HG03571 (cell line): Measurements from ENCODE around the gene LIME1.

Source experiments
- ATAC-seq: cut with Tn5 transposase; IDR thresholded peaks from one replicate; pipeline ENCODE4 v1.9.1; 2021; ENCODE audit not compliant: unreplicated experiment

The LIME1 gene, protein sequence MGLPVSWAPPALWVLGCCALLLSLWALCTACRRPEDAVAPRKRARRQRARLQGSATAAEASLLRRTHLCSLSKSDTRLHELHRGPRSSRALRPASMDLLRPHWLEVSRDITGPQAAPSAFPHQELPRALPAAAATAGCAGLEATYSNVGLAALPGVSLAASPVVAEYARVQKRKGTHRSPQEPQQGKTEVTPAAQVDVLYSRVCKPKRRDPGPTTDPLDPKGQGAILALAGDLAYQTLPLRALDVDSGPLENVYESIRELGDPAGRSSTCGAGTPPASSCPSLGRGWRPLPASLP

DNA sequence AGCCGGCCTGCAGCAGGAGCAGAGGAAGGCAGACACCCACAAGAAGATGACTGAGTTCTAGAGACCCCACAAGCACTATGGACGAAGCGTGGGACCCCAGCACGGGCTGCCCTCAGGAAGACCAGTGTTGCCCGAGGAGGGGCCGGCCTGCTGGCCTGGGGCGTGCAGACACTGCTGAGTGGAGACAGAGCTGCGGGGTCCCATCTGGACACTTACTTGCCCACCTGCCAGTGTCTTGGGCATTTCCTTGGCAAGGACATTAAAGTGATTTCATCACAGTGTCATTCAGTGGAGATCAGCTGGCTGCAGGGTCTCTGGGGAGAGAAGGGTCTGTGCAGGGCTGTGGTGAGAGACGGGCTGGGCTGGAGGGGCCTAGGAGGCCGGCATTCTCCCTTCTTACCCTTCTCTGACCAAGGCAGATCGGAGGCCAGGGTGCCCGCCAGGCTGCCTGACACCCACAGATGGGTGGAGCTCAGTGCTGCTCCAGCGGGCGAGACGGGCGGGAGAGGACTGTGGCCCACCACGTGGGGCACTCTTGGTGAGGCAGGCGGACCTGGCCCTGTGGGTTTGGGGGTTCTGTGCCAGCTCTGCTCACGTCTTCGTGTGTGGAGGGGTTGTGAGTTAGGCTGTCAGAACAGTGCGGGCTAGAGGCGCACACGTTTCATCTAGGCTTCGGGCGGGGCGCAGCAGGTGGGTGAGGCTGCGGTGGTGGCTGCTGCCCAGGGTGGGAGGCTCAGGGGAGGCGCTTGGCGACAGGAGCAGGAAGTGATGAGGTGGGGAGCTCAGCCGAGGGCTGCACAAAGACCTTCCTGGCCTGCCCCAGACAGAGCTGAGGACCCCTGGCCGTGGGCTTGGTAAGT is at the start of gene LIME1:
Gene LIME1, plus strand, starts transcription at position 806 of the 860 bp plus-strand sequence. CDS start 886 bp downstream, outside the sequence.
- ATAC-seq = no peak

DNA sequence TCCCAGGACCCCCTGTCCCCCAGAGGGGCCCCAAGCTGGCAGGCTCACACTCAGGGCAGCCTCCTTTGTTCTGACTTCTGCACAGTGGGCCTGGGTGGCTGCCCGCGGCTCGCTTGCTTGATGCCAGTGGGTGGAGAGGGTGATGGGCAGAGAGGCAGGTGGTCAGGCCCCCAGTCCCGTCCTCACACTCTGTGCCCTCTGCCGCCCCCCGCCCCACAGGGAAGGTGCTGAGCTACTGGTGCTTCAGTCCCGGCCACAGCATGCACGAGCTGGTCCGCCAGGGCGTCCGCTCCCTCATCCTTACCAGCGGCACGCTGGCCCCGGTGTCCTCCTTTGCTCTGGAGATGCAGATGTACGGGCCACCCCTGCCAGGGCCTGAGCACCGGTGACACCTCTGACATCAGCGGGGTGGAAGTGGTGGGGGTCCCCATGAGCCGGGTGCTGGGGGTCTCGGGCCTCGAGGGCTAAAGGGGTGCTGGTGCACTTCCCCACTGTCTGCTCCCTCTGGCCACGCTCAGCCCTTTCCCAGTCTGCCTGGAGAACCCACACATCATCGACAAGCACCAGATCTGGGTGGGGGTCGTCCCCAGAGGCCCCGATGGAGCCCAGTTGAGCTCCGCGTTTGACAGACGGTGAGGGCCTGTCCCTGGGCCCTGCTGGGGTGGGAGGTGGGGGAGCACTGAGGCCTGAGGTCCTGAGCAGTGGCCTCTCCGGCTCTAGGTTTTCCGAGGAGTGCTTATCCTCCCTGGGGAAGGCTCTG is 48.9 kb upstream of the LIME1 start:
- ATAC-seq = no peak

DNA sequence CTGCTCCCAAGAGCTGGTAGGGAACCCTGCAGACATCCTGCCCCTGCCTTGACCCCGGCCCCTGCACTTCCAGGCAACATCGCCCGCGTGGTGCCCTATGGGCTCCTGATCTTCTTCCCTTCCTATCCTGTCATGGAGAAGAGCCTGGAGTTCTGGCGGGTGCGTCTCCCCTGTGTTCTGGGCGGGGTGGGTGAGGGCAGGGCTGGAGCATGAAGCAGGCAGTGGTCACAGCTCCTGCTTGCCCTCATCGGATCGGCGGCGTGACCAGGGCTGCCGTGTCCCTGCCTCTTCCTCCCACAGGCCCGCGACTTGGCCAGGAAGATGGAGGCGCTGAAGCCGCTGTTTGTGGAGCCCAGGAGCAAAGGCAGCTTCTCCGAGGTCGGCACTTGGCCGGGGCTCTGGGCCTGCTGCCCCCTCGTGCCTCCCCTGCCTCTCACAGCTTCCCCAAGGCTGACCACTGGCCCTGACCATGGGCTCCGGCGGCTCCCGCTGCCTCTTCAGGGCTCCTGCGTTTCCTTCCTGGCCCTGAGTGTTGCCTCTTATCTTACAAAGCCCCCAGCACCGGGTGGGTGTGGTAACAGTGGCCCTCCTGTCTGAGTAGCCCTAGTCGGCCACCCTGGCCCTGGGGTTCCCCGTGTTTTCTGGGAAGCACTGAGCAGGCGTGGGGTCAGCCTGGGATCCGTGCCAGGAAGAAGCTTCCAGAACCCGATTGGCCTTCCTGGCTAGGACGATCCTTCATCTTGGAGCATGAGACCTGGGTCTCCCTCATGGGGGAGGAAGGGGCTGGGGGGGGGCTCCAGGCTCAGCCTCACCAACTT is 48.0 kb upstream of the LIME1 start:
- ATAC-seq = no peak

DNA sequence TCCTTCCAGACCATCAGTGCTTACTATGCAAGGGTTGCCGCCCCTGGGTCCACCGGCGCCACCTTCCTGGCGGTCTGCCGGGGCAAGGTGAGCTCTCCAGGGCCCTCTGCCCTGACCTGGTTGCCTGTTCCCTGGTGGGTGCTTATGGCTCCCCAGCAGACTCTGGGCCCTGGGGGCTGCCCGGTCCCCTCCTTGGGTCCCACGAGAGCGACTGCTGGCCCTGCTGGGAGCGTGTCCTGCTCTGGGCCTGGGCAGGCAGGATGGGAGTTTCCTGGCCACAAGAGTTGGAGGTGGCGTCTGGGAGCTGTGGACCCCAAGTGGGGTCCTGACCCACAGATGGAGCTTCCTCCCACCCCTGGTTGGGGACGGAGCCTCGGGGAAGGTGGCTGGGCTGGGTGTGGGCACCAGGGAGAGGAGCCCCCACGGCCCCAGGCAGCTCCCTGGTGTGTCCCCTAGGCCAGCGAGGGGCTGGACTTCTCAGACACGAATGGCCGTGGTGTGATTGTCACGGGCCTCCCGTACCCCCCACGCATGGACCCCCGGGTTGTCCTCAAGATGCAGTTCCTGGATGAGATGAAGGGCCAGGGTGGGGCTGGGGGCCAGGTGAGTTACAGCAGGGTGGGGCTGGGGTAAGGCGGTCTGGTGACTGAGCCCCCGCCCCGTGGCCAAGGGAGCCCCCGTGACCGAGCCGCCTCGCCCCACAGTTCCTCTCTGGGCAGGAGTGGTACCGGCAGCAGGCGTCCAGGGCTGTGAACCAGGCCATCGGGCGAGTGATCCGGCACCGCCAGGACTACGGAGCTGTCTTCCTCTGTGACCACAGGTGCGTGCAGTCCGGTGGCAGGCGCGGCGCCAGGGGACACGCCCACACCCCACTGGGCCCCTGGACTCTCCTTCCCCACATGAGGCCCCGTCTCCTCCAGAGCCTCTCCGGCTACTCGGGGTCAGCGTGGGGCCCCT is 47.1 kb upstream of the LIME1 start:
- no peak for ATAC-seq

DNA sequence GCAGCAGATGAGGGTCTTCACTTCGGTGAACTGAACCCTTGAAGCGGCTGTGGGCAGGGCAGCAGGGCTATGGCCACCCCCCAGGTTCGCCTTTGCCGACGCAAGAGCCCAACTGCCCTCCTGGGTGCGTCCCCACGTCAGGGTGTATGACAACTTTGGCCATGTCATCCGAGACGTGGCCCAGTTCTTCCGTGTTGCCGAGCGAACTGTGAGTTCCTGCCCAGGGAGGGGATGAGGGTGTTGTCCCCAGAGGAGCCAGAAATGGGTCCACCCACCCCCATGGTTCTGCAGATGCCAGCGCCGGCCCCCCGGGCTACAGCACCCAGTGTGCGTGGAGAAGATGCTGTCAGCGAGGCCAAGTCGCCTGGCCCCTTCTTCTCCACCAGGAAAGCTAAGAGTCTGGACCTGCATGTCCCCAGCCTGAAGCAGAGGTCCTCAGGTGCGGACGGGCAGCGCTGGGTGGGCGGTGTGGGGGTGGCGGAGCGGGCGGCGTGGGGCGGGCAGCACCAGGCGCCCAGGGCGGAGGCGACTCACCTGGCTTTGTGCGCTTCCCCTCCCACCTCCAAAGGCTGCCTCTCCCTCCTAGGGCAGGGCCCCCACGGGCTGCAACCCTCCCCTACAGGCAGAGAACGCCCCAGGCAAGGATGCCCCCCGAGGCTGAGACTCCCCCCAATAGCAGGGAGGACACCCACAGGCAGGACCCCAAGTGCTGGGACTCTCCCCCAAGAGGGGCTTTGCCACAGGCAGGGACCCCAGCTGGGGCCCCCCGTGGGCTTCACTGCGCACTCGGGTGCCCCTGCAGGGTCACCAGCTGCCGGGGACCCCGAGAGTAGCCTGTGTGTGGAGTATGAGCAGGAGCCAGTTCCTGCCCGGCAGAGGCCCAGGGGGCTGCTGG is 46.2 kb upstream of the LIME1 start:
- no peak for ATAC-seq

DNA sequence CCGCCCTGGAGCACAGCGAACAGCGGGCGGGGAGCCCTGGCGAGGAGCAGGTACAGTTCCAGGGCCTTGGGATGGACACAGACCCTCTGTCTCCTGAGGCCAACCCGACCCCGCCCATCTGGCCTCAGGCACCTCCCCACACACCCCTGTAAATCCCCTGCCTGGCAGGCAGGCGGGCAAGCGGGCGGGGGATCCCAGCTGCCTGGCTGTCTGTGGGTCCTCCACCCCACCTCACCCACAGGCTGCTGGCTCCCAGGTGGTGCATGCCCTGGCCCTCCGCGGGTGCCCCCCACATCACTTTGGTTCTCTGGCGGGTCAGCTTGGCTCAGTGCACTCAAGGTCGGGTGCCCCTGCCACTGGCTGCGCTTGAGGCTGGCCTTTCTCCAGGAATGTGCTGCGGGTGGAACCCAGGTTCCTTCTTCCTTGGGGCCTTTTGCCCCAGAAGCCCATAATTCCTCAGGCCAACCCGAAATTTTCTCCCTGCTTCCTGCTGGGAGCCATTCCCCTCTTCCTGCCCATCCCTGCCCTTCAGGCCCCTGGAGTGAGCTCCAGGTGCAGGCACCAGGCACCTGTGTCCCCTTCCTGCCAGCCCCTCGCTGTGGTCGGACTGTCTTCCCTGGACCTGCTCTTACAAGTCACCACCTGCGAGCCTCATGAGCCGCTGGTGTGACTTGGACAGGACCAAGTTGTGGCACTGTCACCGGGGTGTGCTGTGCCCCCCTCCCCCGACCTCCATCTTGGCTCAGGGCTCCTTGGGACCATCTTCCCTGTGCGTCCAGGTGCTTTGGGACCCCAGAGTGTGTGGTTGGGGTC is 45.4 kb upstream of the LIME1 start:
- no peak for ATAC-seq

DNA sequence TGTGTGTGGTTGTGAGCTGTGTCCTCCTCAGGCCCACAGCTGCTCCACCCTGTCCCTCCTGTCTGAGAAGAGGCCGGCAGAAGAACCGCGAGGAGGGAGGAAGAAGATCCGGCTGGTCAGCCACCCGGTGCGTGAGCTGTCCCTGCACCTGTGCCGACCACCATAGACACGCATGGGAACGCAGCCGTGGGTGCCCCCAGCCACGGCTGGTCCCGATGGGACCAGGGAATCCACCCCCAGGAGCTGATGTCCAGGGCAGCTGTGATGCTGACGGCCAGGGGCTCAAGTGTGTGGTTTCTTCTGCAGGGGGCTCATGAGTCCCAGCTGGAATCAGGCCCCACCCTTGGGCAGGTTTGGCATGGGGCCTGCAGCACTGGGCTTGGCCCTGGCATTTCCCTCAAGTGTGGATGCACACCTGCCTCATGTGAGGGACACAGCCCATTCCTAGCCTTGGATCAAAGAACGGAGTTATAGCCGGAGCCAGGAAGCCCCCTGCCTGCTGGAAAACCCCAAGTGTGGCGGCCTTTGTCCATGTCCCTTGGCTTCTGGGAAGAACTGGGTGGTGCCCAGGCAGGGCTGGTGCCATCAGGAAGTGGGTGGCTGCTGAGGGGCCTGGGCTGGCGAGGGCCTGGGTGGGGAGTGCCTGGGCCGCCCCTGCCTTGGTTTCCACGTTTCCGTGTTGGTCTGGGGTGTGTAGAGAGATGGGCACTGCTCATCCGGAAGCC is 44.6 kb upstream of the LIME1 start:
- no peak for ATAC-seq

DNA sequence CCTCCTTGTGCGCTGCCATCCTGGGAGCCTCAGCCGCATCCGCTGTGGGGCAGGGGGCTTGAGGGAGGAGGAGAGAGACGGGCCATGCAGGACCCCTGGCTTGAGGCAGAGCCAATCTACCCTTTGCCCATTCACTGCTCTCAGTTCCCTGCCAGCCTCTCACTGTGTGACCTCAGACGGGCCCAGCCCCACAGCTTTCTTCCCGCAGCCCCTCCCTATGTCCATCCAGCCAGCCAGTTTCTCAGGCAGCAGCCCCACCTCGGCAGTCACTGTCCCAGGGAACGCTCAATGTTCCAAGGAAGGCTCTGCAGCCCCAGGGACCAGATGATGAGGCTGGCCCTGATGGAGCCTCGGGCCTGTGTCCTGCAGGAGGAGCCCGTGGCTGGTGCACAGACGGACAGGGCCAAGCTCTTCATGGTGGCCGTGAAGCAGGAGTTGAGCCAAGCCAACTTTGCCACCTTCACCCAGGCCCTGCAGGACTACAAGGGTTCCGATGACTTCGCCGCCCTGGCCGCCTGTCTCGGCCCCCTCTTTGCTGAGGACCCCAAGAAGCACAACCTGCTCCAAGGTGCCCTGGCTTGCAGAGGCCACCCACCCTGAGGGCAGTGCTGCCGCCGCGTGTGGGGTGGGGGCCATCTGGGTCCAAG is 43.9 kb upstream of the LIME1 start:
- no peak for ATAC-seq

DNA sequence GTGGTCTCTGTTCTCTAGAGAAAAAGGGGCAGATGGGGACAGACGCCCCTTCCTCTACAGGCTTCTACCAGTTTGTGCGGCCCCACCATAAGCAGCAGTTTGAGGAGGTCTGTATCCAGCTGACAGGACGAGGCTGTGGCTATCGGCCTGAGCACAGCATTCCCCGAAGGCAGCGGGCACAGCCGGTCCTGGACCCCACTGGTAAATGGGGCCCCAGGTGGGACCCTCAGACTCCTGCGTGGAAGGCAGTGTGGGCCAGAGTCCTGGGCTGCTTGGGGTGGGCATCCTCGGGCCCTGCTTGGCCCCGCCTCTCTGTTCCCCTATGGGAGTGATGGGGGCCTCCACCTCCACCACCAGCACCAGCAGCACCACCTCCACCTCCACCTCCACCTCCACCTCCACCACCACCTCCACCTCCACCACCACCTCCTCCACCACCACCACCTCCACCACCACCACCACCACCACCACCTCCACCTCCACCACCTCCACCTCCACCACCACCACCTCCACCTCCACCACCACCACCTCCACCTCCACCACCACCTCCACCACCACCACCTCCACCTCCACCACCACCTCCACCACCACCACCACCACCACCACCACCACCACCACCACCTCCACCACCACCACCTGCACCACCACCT is 43.3 kb upstream of the LIME1 start:
- ATAC-seq = no peak

DNA sequence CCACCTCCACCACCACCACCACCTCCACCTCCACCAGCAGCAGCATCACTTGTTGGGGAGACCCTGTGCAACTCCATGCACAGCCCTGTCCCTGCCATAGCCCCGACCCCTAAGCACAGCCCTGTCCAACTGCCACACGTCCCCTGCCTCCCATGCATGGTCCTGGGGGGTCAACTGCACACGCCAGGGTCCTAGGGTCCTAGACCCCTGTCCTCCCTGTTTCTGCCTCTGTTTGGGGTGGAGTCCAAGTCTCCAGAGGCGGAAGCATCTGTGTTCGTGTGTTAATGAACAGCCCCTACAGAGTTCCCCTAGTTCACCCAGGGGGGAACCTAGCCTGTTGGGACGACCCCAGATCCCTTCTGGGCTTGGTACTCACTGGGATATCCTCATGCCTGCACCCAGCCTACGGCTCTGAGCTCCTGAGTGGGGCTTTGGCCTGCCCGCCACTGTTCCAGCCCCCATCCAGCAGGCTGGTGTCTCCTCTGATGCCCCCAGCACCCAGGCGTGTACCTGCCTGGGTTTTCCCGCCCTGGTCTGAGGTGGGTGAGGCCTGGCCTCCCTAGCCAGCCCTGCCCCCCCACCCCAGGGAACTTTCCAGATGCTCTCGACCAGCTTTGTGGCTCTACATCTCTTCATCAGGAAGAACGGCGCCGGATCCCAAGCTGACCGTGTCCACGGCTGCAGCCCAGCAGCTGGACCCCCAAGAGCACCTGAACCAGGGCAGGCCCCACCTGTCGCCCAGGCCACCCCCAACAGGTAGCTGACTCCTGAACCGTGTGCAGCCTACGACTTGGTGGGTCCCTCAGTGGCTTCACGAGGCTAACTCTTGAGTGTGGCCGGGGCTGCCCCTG is 42.5 kb upstream of the LIME1 start:
- no peak for ATAC-seq

DNA sequence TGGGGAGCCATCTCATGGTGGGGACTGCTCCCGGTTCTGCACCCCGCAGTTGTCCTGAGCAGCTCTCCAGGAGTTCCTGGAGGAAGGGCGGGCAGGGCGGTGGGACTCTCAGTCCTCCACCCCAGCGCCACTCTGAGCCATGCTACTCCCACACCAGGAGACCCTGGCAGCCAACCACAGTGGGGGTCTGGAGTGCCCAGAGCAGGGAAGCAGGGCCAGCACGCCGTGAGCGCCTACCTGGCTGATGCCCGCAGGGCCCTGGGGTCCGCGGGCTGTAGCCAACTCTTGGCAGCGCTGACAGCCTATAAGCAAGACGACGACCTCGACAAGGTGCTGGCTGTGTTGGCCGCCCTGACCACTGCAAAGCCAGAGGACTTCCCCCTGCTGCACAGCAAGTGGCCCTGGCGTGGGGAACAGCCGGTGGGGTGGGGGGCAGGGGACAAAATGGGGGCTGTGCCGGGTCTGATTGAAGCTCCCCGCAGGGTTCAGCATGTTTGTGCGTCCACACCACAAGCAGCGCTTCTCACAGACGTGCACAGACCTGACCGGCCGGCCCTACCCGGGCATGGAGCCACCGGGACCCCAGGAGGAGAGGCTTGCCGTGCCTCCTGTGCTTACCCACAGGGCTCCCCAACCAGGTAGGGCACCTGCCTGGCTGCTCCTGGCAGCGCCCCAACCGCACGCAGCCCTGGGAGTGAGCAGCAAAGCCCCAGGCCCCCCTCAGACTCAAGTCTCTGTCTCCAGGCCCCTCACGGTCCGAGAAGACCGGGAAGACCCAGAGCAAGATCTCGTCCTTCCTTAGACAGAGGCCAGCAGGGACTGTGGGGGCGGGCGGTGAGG is 41.7 kb upstream of the LIME1 start:
- ATAC-seq = no peak

DNA sequence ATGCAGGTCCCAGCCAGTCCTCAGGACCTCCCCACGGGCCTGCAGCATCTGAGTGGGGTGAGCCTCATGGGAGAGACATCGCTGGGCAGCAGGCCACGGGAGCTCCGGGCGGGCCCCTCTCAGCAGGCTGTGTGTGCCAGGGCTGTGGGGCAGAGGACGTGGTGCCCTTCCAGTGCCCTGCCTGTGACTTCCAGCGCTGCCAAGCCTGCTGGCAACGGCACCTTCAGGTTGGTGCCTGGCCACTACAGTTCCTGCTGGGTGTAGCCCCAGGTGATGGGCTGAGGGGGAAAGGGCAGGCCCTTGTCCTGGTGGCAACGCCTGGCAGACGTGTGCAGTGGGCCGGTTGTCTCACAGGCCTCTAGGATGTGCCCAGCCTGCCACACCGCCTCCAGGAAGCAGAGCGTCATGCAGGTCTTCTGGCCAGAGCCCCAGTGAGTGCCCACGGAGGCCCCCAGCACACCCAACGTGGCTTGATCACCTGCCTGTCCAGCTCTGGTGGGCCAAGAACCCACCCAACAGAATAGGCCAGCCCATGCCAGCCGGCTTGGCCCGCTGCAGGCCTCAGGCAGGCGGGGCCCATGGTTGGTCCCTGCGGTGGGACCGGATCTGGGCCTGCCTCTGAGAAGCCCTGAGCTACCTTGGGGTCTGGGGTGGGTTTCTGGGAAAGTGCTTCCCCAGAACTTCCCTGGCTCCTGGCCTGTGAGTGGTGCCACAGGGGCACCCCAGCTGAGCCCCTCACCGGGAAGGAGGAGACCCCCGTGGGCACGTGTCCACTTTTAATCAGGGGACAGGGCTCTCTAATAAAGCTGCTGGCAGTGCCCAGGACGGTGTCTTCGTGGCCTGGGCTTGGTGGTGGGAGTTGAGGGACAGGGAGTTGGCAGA is 40.8 kb upstream of the LIME1 start:
- no peak for ATAC-seq

DNA sequence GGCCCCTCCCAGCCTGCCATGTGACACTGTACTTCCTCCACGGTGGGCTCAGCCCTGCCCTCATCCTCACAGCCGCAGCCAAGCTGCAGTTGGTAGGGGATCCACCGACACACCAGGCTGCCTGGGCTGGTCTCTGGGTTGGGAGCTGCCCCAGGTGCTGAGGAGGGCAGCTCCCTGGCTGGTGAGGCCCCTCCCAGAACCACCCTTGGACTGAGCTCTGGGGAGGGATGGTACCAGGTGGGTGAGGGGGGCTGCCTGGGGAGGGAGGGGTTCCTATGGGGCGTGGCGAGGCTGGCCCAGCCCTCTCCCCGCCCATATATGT is 40.2 kb upstream of the LIME1 start:
- no peak for ATAC-seq
